ENCODE results near the gene PCLAF.
A peak's percentile ranks its signal among the peaks of the same experiment; 100 is the strongest.
"Not testable (repeated sequence)": the region's sequence is repeated elsewhere in the genome, so short reads cannot be mapped to it uniquely, and the experiment has no call there.

The PCLAF gene

GRCh38 chr15:64356710-64357040 lies 24.6 kb downstream of the PCLAF start:
- DNase-seq, result no peak

- peak; percentile 21 for DNase-seq
Observed at GRCh38 chr15:64355944-64356709, 25.1 kb downstream of the PCLAF start, which contains the start of gene CSNK1G1. Gene CSNK1G1, minus strand, starts transcription at chr15:64356173. Its CDS starts 55,674 bp downstream, at chr15:64300499.

- DNase-seq, result no peak
Observed at GRCh38 chr15:64355348-64355943, 25.8 kb downstream of the PCLAF start.

GRCh38 chr15:64354688-64355344 lies 26.4 kb downstream of the PCLAF start:
- DNase-seq, result no peak

GRCh38 chr15:64351265-64351664 lies 30.0 kb downstream of the PCLAF start:
- no peak for DNase-seq

- no peak for DNase-seq
Observed at GRCh38 chr15:64349375-64349774, 31.9 kb downstream of the PCLAF start.

GRCh38 chr15:64348455-64348854 lies 32.8 kb downstream of the PCLAF start:
- DNase-seq, result no peak

GRCh38 chr15:64346242-64346641 lies 35.0 kb downstream of the PCLAF start:
- DNase-seq, result not testable (repeated sequence)

- no peak for DNase-seq
Observed at GRCh38 chr15:64344651-64345294, 36.5 kb downstream of the PCLAF start.

- DNase-seq, result no peak
Observed at GRCh38 chr15:64343841-64344240, 37.4 kb downstream of the PCLAF start.

- no peak for DNase-seq
Observed at GRCh38 chr15:64343222-64343621, 38.0 kb downstream of the PCLAF start.

GRCh38 chr15:64341961-64342360 lies 39.3 kb downstream of the PCLAF start:
- no peak for DNase-seq

GRCh38 chr15:64340355-64340754 lies 40.9 kb downstream of the PCLAF start:
- no peak for DNase-seq

- DNase-seq, result no peak
Observed at GRCh38 chr15:64337761-64338160, 43.5 kb downstream of the PCLAF start.

GRCh38 chr15:64333986-64334929 lies 47.0 kb downstream of the PCLAF start:
- DNase-seq, result no peak

- no peak for DNase-seq
Observed at GRCh38 chr15:64333516-64333915, 47.7 kb downstream of the PCLAF start.

- not testable (repeated sequence) for DNase-seq
Observed at GRCh38 chr15:64331668-64332067, 49.6 kb downstream of the PCLAF start.

GRCh38 chr15:64326975-64327374 lies 54.3 kb downstream of the PCLAF start:
- DNase-seq, result not testable (repeated sequence)

GRCh38 chr15:64326458-64326857 lies 54.8 kb downstream of the PCLAF start:
- DNase-seq, result not testable (repeated sequence)

GRCh38 chr15:64324165-64324877 lies 56.9 kb downstream of the PCLAF start:
- no peak for DNase-seq

- DNase-seq, result no peak
Observed at GRCh38 chr15:64315216-64315615, 66.0 kb downstream of the PCLAF start.

- DNase-seq, result no peak
Observed at GRCh38 chr15:64314456-64314855, 66.8 kb downstream of the PCLAF start.
